CD4-positive, alpha-beta T cell treated with Interleukin-6 at 100 ng/mL for 8 hours (primary cell): ENCODE data around the gene NOC4L.

ENCODE experiments used
- DNase-seq: peaks from one replicate; pipeline ENCODE4 v3.0.0-alpha.2; 2020; ENCODE audit warnings: mixed read lengths, low spot score

NOC4L gene

GRCh38 chr12:132170094-132170636 lies 25.9 kb downstream of the NOC4L start:
- no peak for DNase-seq

GRCh38 chr12:132170637-132171292 lies 26.5 kb downstream of the NOC4L start:
- DNase-seq, result no peak

- no peak for DNase-seq
Observed at GRCh38 chr12:132171293-132171967, 27.2 kb downstream of the NOC4L start.

- no peak for DNase-seq
Observed at GRCh38 chr12:132171968-132172521, 27.8 kb downstream of the NOC4L start.

GRCh38 chr12:132172619-132173018 lies 28.4 kb downstream of the NOC4L start:
- DNase-seq, result no peak

GRCh38 chr12:132173135-132174014 lies 29.1 kb downstream of the NOC4L start:
- no peak for DNase-seq

- no peak for DNase-seq
Observed at GRCh38 chr12:132174015-132174838, 30.0 kb downstream of the NOC4L start.

- DNase-seq, result no peak
Observed at GRCh38 chr12:132174839-132175490, 30.7 kb downstream of the NOC4L start.

- DNase-seq, result no peak
Observed at GRCh38 chr12:132175496-132176384, 31.5 kb downstream of the NOC4L start.

- DNase-seq, result no peak
Observed at GRCh38 chr12:132176385-132176919, 32.2 kb downstream of the NOC4L start.

GRCh38 chr12:132176920-132177551 lies 32.8 kb downstream of the NOC4L start:
- no peak for DNase-seq

GRCh38 chr12:132178316-132178715 lies 34.1 kb downstream of the NOC4L start:
- no peak for DNase-seq

GRCh38 chr12:132178801-132179401 lies 34.6 kb downstream of the NOC4L start:
- DNase-seq, result peak; percentile 62

GRCh38 chr12:132179431-132180362 lies 35.4 kb downstream of the NOC4L start:
- DNase-seq, result no peak

- no peak for DNase-seq
Observed at GRCh38 chr12:132180648-132181546, 36.6 kb downstream of the NOC4L start.

- no peak for DNase-seq
Observed at GRCh38 chr12:132181570-132182200, 37.4 kb downstream of the NOC4L start.
